K562 (cell line): ENCODE measurements around the gene RPS27. TPM values are rescaled to one million over a fixed set of nuclear protein-coding genes. Genes with fewer than 3 reads are reported as not detected.

Source experiments
- EHMT2 ChIP-seq: fragments of 450-650 bp; IDR thresholded peaks from 2 replicates; pipeline ENCODE4 v1.6.1; 2018; ENCODE audit warnings: antibody characterized with exemption
- ESRRA ChIP-seq: fragments of 450-650 bp; IDR thresholded peaks from 2 replicates; pipeline ENCODE4 v1.6.1; 2014; ENCODE audit warnings: low read depth, mild to moderate bottlenecking, moderate library complexity, borderline replicate concordance
- ETS2 ChIP-seq: IDR thresholded peaks from 2 replicates; pipeline ENCODE4 v1.6.1; 2016; ENCODE audit warnings: borderline replicate concordance, missing genetic modification characterization, mild to moderate bottlenecking, moderate library complexity, missing compliant biosample characterization; ENCODE audit not compliant: poor library complexity, severe bottlenecking
- HDAC6 ChIP-seq: IDR thresholded peaks from 2 replicates; pipeline ENCODE4 v1.6.1; 2012; ENCODE audit warnings: low read depth, mild to moderate bottlenecking, control low read depth, inconsistent platforms, low read length, moderate library complexity
- HDAC8 ChIP-seq: fragments of 450-650 bp; IDR thresholded peaks from 2 replicates; pipeline ENCODE4 v1.6.1; 2016; ENCODE audit warnings: mild to moderate bottlenecking, missing genetic modification characterization, moderate library complexity, missing compliant biosample characterization
- HDGF ChIP-seq: fragments of 450-650 bp; IDR thresholded peaks from 2 replicates; pipeline ENCODE4 v1.6.1; 2016
- MED1 ChIP-seq: sonication (generic); formaldehyde crosslinking; IDR thresholded peaks from 2 replicates; pipeline ENCODE4 v1.8.1; 2023; ENCODE audit warnings: missing genetic modification reagents, borderline replicate concordance
- MYNN ChIP-seq, 2 experiments: sonication (generic); formaldehyde crosslinking in 1 of 2; IDR thresholded peaks; 2 replicates each; pipeline versions ENCODE4 v1.5.0 to v1.6.1; 2016 to 2020; ENCODE audit warnings: antibody characterized with exemption in 1 of 2, missing genetic modification reagents in 1 of 2
- NFATC3 ChIP-seq: fragments of 450-650 bp; IDR thresholded peaks from 2 replicates; pipeline ENCODE4 v1.6.1; 2017; ENCODE audit warnings: mild to moderate bottlenecking
- NFYB ChIP-seq: IDR thresholded peaks from 2 replicates; pipeline ENCODE4 v1.6.1; 2011; ENCODE audit warnings: mild to moderate bottlenecking, moderate library complexity; ENCODE audit not compliant: insufficient read length; ENCODE audit errors: extremely low read depth
- NR3C1 ChIP-seq: sonication (generic); formaldehyde crosslinking; IDR thresholded peaks from 2 replicates; pipeline ENCODE4 v1.8.1; 2022; ENCODE audit warnings: missing genetic modification reagents
- POLR2AphosphoS2 ChIP-seq: IDR thresholded peaks from 2 replicates; pipeline ENCODE4 v1.6.1; 2012; ENCODE audit warnings: low read length, improper control_type of control experiment
- RBM14 ChIP-seq: fragments of 200-400 bp; formaldehyde crosslinking; IDR thresholded peaks from 2 replicates; pipeline ENCODE4 v1.6.1; 2018; ENCODE audit warnings: low read depth, mild to moderate bottlenecking, low read length, moderate library complexity, borderline replicate concordance; ENCODE audit not compliant: insufficient read depth
- RUNX1 ChIP-seq: sonication (generic); IDR thresholded peaks from 2 replicates; pipeline ENCODE4 v1.6.1; 2016; ENCODE audit warnings: antibody characterized with exemption, low read depth
- SREBF2 ChIP-seq: sonication (generic); formaldehyde crosslinking; IDR thresholded peaks from 2 replicates; pipeline ENCODE4 v1.4.0; 2020; ENCODE audit warnings: mild to moderate bottlenecking, missing genetic modification reagents
- ZBTB7A ChIP-seq: IDR thresholded peaks from 2 replicates; pipeline ENCODE4 v1.6.1; 2011; ENCODE audit warnings: low read depth, mild to moderate bottlenecking, low read length, moderate library complexity, borderline replicate concordance; ENCODE audit not compliant: control insufficient read depth
- ZNF23 ChIP-seq: fragments of 250-450 bp; sonication (Bioruptor Pico); IDR thresholded peaks from 2 replicates; pipeline ENCODE4 v1.4.0; 2020; ENCODE audit warnings: mild to moderate bottlenecking
- ZNF57 ChIP-seq: fragments of 450-650 bp; formaldehyde crosslinking; IDR thresholded peaks from 2 replicates; pipeline ENCODE4 v1.4.0; 2020; ENCODE audit warnings: mild to moderate bottlenecking, moderate library complexity
- ZNF589 ChIP-seq: fragments of 200-800 bp; sonication (Bioruptor generic); IDR thresholded peaks from 2 replicates; pipeline ENCODE4 v1.6.1; 2016; ENCODE audit warnings: low read depth, missing genetic modification characterization, missing compliant biosample characterization
- ZNF644 ChIP-seq: fragments of 200-800 bp; sonication (Bioruptor generic); IDR thresholded peaks from 2 replicates; pipeline ENCODE4 v1.6.1; 2016; ENCODE audit warnings: low read depth, missing genetic modification characterization, missing compliant biosample characterization
- polyA plus RNA-seq, 8 experiments: library from polyadenylated mRNA; depleted of rRNA in 4 of 8; stranded (reverse) in 5 of 8; unstranded in 3 of 8; fragments of >200 nt; fragmentation: Nextera tagmentation in 2 of 8; fragmentation: Illumina TruSeq in 1 of 8; extraction: Ambion mirVana in 2 of 8; extraction: Trizol in 1 of 8; gene quantifications; 2 replicates each; pipeline versions ENCODE4 v1.2.1 to v1.2.3, GENCODE V29; 2011 to 2014; ENCODE audit warnings: inconsistent platforms in 1 of 8, missing spikeins in 1 of 8
- total RNA-seq, 7 experiments: library from RNA; depleted of rRNA in 6 of 7; stranded (reverse); fragments of >200 nt in 6 of 7; fragmentation: Illumina TruSeq in 2 of 7; extraction: Trizol in 2 of 7; gene quantifications; 2 replicates each; pipeline versions ENCODE4 v1.2.1 to v1.2.3, GENCODE V29; 2011 to 2021; ENCODE audit warnings: low replicate concordance in 1 of 7
- TF ChIP-seq, protein P1 (sequence below): fragments of 450-650 bp; formaldehyde crosslinking; IDR thresholded peaks from 2 replicates; pipeline ENCODE4 v1.4.0; 2020; ENCODE audit warnings: mild to moderate bottlenecking, moderate library complexity
- TF ChIP-seq, protein P2 (sequence below): sonication (generic); formaldehyde crosslinking; IDR thresholded peaks from 2 replicates; pipeline ENCODE4 v1.8.0; 2023; ENCODE audit warnings: missing genetic modification reagents, mild to moderate bottlenecking, borderline replicate concordance

RPS27 gene
- total and polyA plus RNA-seq, 9 of the 15 experiments (the other 6 are each of a cell fraction or from before 2014, with no cell fraction given) = 2,091 to 9,377 (median 6,706) TPM

- TF ChIP-seq, protein P1, sequence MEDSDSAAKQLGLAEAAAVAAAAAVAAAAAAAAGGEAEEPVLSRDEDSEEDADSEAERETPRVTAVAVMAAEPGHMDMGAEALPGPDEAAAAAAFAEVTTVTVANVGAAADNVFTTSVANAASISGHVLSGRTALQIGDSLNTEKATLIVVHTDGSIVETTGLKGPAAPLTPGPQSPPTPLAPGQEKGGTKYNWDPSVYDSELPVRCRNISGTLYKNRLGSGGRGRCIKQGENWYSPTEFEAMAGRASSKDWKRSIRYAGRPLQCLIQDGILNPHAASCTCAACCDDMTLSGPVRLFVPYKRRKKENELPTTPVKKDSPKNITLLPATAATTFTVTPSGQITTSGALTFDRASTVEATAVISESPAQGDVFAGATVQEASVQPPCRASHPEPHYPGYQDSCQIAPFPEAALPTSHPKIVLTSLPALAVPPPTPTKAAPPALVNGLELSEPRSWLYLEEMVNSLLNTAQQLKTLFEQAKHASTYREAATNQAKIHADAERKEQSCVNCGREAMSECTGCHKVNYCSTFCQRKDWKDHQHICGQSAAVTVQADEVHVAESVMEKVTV (CRISPR knock-in tag) = no peak
- TF ChIP-seq ZNF589 (CRISPR knock-in tag) = 0 out of 2 replicates have a peak, but pooled peaks have one; percentile 51
- TF ChIP-seq ESRRA = 0 out of 2 replicates have a peak, but pooled peaks have one; percentile 5
- TF ChIP-seq ZNF57 = no peak
- peak; percentile 60; the same call in 1 of the 2 replicates for TF ChIP-seq ZBTB7A
- TF ChIP-seq, protein P2, sequence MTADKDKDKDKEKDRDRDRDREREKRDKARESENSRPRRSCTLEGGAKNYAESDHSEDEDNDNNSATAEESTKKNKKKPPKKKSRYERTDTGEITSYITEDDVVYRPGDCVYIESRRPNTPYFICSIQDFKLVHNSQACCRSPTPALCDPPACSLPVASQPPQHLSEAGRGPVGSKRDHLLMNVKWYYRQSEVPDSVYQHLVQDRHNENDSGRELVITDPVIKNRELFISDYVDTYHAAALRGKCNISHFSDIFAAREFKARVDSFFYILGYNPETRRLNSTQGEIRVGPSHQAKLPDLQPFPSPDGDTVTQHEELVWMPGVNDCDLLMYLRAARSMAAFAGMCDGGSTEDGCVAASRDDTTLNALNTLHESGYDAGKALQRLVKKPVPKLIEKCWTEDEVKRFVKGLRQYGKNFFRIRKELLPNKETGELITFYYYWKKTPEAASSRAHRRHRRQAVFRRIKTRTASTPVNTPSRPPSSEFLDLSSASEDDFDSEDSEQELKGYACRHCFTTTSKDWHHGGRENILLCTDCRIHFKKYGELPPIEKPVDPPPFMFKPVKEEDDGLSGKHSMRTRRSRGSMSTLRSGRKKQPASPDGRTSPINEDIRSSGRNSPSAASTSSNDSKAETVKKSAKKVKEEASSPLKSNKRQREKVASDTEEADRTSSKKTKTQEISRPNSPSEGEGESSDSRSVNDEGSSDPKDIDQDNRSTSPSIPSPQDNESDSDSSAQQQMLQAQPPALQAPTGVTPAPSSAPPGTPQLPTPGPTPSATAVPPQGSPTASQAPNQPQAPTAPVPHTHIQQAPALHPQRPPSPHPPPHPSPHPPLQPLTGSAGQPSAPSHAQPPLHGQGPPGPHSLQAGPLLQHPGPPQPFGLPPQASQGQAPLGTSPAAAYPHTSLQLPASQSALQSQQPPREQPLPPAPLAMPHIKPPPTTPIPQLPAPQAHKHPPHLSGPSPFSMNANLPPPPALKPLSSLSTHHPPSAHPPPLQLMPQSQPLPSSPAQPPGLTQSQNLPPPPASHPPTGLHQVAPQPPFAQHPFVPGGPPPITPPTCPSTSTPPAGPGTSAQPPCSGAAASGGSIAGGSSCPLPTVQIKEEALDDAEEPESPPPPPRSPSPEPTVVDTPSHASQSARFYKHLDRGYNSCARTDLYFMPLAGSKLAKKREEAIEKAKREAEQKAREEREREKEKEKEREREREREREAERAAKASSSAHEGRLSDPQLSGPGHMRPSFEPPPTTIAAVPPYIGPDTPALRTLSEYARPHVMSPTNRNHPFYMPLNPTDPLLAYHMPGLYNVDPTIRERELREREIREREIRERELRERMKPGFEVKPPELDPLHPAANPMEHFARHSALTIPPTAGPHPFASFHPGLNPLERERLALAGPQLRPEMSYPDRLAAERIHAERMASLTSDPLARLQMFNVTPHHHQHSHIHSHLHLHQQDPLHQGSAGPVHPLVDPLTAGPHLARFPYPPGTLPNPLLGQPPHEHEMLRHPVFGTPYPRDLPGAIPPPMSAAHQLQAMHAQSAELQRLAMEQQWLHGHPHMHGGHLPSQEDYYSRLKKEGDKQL (CRISPR knock-in tag) = no peak
- TF ChIP-seq HDAC6 = no peak
- TF ChIP-seq HDGF = no peak
- no peak for TF ChIP-seq ZNF644
- no peak for TF ChIP-seq MYNN (IDR thresholded peaks at IDR 0.05)
- TF ChIP-seq MYNN (CRISPR knock-in tag; IDR thresholded peaks at IDR 0.05) = no peak
- no peak for TF ChIP-seq NR3C1 (CRISPR knock-in tag)
- no peak for TF ChIP-seq NFATC3
- no peak for TF ChIP-seq RBM14
- no peak for TF ChIP-seq ETS2 (tag)
- TF ChIP-seq POLR2AphosphoS2 = no peak
- TF ChIP-seq MED1 = no peak
- TF ChIP-seq EHMT2 = no peak
- no peak for TF ChIP-seq HDAC8 (tag)
- TF ChIP-seq ZNF23 (CRISPR knock-in tag) = no peak
- no peak for TF ChIP-seq RUNX1
- peak; percentile 80 for TF ChIP-seq NFYB
- TF ChIP-seq SREBF2 (CRISPR knock-in tag) = no peak
Observed at GRCh38 chr1:153963030-153963849, 27.3 kb upstream of the RPS27 start, which contains the start of gene SLC39A1 (continued).
